HepG2 (cell line): ENCODE data around the gene ALDH4A1. TPM values are rescaled to one million over a fixed set of nuclear protein-coding genes. Genes with fewer than 3 reads are reported as not detected.
A peak's percentile ranks its signal among the peaks of the same experiment; 100 is the strongest.

ENCODE experiments used
- BCL6 ChIP-seq: IDR thresholded peaks from 2 replicates; pipeline ENCODE4 v1.6.1; 2016; ENCODE audit warnings: missing genetic modification reagents, missing compliant biosample characterization
- GATAD1 ChIP-seq: IDR thresholded peaks from 2 replicates; pipeline ENCODE4 v1.6.1; 2016; ENCODE audit warnings: missing genetic modification reagents, missing compliant biosample characterization
- MZF1 ChIP-seq: sonication (generic); formaldehyde crosslinking; IDR thresholded peaks from 2 replicates; pipeline ENCODE4 v1.8.1; 2023; ENCODE audit warnings: mild to moderate bottlenecking, missing genetic modification reagents, borderline replicate concordance
- SP4 ChIP-seq: sonication (generic); formaldehyde crosslinking; IDR thresholded peaks from 2 replicates; pipeline ENCODE4 v1.8.1; 2023; ENCODE audit warnings: mild to moderate bottlenecking, missing genetic modification reagents
- TCF7L2 ChIP-seq: IDR thresholded peaks from 2 replicates; pipeline ENCODE4 v1.6.1; 2011; ENCODE audit warnings: mild to moderate bottlenecking, low read depth, low read length, moderate library complexity
- YY1 ChIP-seq: IDR thresholded peaks from 2 replicates; pipeline ENCODE4 v1.6.1; 2011; ENCODE audit warnings: low read length, low read depth, moderate library complexity, mild to moderate bottlenecking; ENCODE audit not compliant: insufficient read depth, insufficient replicate concordance
- ZNF747 ChIP-seq: sonication (generic); formaldehyde crosslinking; IDR thresholded peaks from 2 replicates; pipeline ENCODE4 v1.8.1; 2023; ENCODE audit warnings: missing genetic modification reagents, mild to moderate bottlenecking, borderline replicate concordance
- ZNF879 ChIP-seq: sonication (generic); formaldehyde crosslinking; IDR thresholded peaks from 2 replicates; pipeline ENCODE4 v1.8.1; 2023; ENCODE audit warnings: missing genetic modification reagents
- polyA plus RNA-seq, 8 experiments: library from polyadenylated mRNA; depleted of rRNA in 3 of 8; stranded (reverse) in 7 of 8; unstranded in 1 of 8; fragments of >200 nt; fragmentation: Illumina TruSeq in 4 of 8; extraction: Trizol in 4 of 8; gene quantifications; 2 replicates each; pipeline versions ENCODE4 v1.2.1 to v1.2.3, GENCODE V29; 2011 to 2016; ENCODE audit warnings: low read depth in 4 of 8, missing spikeins in 1 of 8, mixed read lengths in 1 of 8; ENCODE audit not compliant: insufficient read depth in 1 of 8
- total RNA-seq, 5 experiments: library from RNA; depleted of rRNA; stranded (reverse); fragments of >200 nt; fragmentation: Illumina TruSeq; extraction: Trizol; gene quantifications; 2 replicates each; pipeline ENCODE4 v1.2.3, GENCODE V29; 2016; ENCODE audit warnings: low read depth in 1 of 5
- TF ChIP-seq, protein P1 (sequence below): sonication (generic); formaldehyde crosslinking; IDR thresholded peaks from 2 replicates; pipeline ENCODE4 v1.5.1; 2020; ENCODE audit warnings: mild to moderate bottlenecking, missing genetic modification reagents
- TF ChIP-seq, protein P2 (sequence below): sonication (generic); formaldehyde crosslinking; IDR thresholded peaks from 2 replicates; pipeline ENCODE4 v1.5.0; 2020; ENCODE audit warnings: missing genetic modification reagents, mild to moderate bottlenecking, borderline replicate concordance
- TF ChIP-seq, protein P3 (sequence below): sonication (generic); formaldehyde crosslinking; IDR thresholded peaks from 2 replicates; pipeline ENCODE4 v1.4.0; 2020; ENCODE audit warnings: missing genetic modification reagents, borderline replicate concordance
- TF ChIP-seq, protein P4 (sequence below): sonication (generic); formaldehyde crosslinking; IDR thresholded peaks from 2 replicates; pipeline ENCODE4 v1.5.0; 2020; ENCODE audit warnings: missing genetic modification reagents
- TF ChIP-seq, protein P5 (sequence below), 2 experiments: IDR thresholded peaks; 2 replicates each; pipeline ENCODE4 v1.6.1; 2011 to 2012; ENCODE audit warnings: low read length in 2 of 2, borderline replicate concordance in 1 of 2, low read depth in 1 of 2, mild to moderate bottlenecking in 1 of 2, moderate library complexity in 1 of 2

Gene ALDH4A1
- total and polyA plus RNA-seq, 2 of the 13 experiments (the other 11 are each of a cell fraction or from before 2014, with no cell fraction given): 76.4 to 240 TPM

DNA sequence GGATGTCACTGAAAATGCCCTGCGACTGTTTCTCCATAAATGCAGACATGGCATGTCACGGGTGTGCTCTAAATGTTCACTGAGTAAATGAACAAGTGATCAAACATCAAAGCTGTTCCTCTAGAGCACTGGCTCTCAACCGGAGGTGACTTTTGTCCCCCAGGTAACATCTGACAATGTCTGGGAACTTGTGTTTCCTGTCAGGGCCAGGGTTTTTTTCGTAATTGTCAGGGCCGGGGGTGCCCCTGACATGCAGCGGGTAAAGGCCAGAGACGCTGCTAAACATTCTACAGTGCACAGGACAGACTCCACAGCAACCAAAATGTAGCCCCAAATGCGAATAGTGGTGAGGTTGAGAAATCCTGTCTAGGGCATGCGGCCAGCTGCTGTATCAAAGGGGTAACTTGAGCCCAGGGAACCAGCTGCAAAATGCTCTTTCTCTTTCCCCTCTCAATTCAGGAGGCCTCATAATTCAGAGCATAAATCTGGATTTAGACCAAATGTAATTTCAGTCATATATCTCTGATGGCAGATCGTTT, 2.0 kb downstream of the ALDH4A1 start (continued):
- TF ChIP-seq, protein P1, sequence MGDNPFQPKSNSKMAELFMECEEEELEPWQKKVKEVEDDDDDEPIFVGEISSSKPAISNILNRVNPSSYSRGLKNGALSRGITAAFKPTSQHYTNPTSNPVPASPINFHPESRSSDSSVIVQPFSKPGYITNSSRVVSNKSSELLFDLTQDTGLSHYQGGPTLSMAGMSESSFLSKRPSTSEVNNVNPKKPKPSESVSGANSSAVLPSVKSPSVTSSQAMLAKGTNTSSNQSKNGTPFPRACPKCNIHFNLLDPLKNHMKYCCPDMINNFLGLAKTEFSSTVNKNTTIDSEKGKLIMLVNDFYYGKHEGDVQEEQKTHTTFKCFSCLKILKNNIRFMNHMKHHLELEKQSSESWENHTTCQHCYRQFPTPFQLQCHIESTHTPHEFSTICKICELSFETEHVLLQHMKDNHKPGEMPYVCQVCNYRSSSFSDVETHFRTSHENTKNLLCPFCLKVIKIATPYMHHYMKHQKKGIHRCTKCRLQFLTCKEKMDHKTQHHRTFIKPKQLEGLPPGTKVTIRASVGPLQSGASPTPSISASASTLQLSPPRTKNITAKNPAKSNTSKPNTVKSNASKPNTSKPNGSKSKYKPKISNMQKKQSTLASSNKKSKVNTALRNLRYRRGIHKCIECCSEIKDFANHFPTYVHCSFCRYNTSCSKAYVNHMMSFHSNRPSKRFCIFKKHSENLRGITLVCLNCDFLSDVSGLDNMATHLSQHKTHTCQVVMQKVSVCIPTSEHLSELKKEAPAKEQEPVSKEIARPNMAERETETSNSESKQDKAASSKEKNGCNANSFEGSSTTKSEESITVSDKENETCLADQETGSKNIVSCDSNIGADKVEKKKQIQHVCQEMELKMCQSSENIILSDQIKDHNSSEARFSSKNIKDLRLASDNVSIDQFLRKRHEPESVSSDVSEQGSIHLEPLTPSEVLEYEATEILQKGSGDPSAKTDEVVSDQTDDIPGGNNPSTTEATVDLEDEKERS: no peak
- TF ChIP-seq ZNF879 (CRISPR knock-in tag): 0 out of 2 replicates have a peak, but pooled peaks have one; percentile 18
- peak; percentile 96 for TF ChIP-seq BCL6
- TF ChIP-seq ZNF747: peak; percentile 57; the same call in 1 of the 2 replicates
- peak; percentile 39; the same call in 1 of the 2 replicates for TF ChIP-seq SP4 (CRISPR knock-in tag)
- peak; percentile 56; the same call in 1 of the 2 replicates for TF ChIP-seq TCF7L2
- TF ChIP-seq, protein P2, sequence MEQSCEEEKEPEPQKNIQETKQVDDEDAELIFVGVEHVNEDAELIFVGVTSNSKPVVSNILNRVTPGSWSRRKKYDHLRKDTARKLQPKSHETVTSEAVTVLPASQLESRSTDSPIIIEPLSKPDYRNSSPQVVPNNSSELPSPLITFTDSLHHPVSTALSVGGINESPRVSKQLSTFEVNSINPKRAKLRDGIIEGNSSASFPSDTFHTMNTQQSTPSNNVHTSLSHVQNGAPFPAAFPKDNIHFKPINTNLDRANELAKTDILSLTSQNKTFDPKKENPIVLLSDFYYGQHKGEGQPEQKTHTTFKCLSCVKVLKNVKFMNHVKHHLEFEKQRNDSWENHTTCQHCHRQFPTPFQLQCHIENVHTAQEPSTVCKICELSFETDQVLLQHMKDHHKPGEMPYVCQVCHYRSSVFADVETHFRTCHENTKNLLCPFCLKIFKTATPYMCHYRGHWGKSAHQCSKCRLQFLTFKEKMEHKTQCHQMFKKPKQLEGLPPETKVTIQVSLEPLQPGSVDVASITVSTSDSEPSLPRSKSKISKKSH (CRISPR knock-in tag): no peak
- TF ChIP-seq, protein P3, sequence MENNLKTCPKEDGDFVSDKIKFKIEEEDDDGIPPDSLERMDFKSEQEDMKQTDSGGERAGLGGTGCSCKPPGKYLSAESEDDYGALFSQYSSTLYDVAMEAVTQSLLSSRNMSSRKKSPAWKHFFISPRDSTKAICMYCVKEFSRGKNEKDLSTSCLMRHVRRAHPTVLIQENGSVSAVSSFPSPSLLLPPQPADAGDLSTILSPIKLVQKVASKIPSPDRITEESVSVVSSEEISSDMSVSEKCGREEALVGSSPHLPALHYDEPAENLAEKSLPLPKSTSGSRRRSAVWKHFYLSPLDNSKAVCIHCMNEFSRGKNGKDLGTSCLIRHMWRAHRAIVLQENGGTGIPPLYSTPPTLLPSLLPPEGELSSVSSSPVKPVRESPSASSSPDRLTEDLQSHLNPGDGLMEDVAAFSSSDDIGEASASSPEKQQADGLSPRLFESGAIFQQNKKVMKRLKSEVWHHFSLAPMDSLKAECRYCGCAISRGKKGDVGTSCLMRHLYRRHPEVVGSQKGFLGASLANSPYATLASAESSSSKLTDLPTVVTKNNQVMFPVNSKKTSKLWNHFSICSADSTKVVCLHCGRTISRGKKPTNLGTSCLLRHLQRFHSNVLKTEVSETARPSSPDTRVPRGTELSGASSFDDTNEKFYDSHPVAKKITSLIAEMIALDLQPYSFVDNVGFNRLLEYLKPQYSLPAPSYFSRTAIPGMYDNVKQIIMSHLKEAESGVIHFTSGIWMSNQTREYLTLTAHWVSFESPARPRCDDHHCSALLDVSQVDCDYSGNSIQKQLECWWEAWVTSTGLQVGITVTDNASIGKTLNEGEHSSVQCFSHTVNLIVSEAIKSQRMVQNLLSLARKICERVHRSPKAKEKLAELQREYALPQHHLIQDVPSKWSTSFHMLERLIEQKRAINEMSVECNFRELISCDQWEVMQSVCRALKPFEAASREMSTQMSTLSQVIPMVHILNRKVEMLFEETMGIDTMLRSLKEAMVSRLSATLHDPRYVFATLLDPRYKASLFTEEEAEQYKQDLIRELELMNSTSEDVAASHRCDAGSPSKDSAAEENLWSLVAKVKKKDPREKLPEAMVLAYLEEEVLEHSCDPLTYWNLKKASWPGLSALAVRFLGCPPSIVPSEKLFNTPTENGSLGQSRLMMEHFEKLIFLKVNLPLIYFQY (CRISPR knock-in tag): 0 out of 2 replicates have a peak, but pooled peaks have one; percentile 37
- TF ChIP-seq YY1: no peak
- TF ChIP-seq GATAD1: peak; percentile 41; the same call in 1 of the 2 replicates
- TF ChIP-seq MZF1 (CRISPR knock-in tag): no peak
- TF ChIP-seq, protein P4, sequence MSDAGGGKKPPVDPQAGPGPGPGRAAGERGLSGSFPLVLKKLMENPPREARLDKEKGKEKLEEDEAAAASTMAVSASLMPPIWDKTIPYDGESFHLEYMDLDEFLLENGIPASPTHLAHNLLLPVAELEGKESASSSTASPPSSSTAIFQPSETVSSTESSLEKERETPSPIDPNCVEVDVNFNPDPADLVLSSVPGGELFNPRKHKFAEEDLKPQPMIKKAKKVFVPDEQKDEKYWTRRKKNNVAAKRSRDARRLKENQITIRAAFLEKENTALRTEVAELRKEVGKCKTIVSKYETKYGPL (CRISPR knock-in tag): peak; percentile 27; the same call in 1 of the 2 replicates
- TF ChIP-seq, protein P5, sequence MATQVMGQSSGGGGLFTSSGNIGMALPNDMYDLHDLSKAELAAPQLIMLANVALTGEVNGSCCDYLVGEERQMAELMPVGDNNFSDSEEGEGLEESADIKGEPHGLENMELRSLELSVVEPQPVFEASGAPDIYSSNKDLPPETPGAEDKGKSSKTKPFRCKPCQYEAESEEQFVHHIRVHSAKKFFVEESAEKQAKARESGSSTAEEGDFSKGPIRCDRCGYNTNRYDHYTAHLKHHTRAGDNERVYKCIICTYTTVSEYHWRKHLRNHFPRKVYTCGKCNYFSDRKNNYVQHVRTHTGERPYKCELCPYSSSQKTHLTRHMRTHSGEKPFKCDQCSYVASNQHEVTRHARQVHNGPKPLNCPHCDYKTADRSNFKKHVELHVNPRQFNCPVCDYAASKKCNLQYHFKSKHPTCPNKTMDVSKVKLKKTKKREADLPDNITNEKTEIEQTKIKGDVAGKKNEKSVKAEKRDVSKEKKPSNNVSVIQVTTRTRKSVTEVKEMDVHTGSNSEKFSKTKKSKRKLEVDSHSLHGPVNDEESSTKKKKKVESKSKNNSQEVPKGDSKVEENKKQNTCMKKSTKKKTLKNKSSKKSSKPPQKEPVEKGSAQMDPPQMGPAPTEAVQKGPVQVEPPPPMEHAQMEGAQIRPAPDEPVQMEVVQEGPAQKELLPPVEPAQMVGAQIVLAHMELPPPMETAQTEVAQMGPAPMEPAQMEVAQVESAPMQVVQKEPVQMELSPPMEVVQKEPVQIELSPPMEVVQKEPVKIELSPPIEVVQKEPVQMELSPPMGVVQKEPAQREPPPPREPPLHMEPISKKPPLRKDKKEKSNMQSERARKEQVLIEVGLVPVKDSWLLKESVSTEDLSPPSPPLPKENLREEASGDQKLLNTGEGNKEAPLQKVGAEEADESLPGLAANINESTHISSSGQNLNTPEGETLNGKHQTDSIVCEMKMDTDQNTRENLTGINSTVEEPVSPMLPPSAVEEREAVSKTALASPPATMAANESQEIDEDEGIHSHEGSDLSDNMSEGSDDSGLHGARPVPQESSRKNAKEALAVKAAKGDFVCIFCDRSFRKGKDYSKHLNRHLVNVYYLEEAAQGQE (IDR thresholded peaks at IDR 0.05; ENCODE audit: borderline replicate concordance in 1 of 2, low read depth in 1 of 2, low read length in 2 of 2): peak in 1 of 2 experiments; percentile 64; a peak in 1 of 4 replicates
